HCT116 (cell line): ENCODE results near the gene SEC14L1. TPM values are rescaled to one million over a fixed set of nuclear protein-coding genes. Genes with fewer than 3 reads are reported as not detected.

Source experiments
- ATAC-seq: fragments of 200-7000 bp; cut with Tn5 transposase; 2 replicates; pipeline ENCODE4 v1.9.1; 2020; ENCODE audit warnings: mild to moderate bottlenecking, moderate library complexity
- BruUV-seq: library from RNA; stranded (reverse); fragments of 400-500 nt; replicated peaks from 2 replicates; lab custom pipeline; 2021; lab: Mats Ljungman, UMichigan
- CTCF ChIA-PET: fragments of 300-600 bp; sonication (Branson Sonifier 250); formaldehyde crosslinking; loops from one replicate; lab custom pipeline; 2021; ENCODE audit warnings: antibody characterized with exemption; lab: Charles Lee
- POLR2A ChIA-PET: fragments of 300-600, 350-600 bp; sonication (Branson Sonifier 250); formaldehyde crosslinking; loops from one replicate; lab custom pipeline; 2021; ENCODE audit warnings: antibody characterized with exemption; lab: Charles Lee
- RAD21 ChIA-PET, 2 experiments: fragments of 300-600 bp; sonication (Branson Sonifier 250); formaldehyde crosslinking; loops; one replicate each; lab custom pipeline; 2023; ENCODE audit warnings: low total read pairs in 2 of 2; ENCODE audit not compliant: uncharacterized antibody in 2 of 2, unreplicated experiment in 2 of 2, low non-redundant PET in 1 of 2; lab: Charles Lee
- DNase-seq: peaks from one replicate; pipeline ENCODE4 v3.0.0-alpha.2; 2010; ENCODE audit warnings: low read depth, low spot score
- H2AFZ ChIP-seq: fragments of 200-600 bp; shearing (Covaris generic), sonication (generic); 2 replicates; pipeline ENCODE4 v1.6.1; 2017; ENCODE audit warnings: low read depth, mixed run types, mixed read lengths, antibody characterized with exemption, low read length; ENCODE audit not compliant: poor library complexity, severe bottlenecking
- H3K27ac ChIP-seq: 2 replicates; pipeline ENCODE4 v1.5.1; 2012; ENCODE audit warnings: low read depth, low read length
- H3K27me3 ChIP-seq: fragments of 200-600 bp; sonication (generic); 2 replicates; pipeline ENCODE4 v1.6.1; 2016; ENCODE audit warnings: mixed run types, low read length, mixed read lengths; ENCODE audit not compliant: insufficient read depth
- H3K36me3 ChIP-seq, 2 experiments: fragments of 200-500 bp in 1 of 2; fragments of 200-600 bp in 1 of 2; sonication (Bioruptor generic) in 1 of 2; sonication (generic) in 1 of 2; 2 replicates each; pipeline versions ENCODE4 v1.5.1 to v1.6.1; 2014 to 2016; ENCODE audit warnings: low read length in 2 of 2, inconsistent platforms in 1 of 2, mixed read lengths in 1 of 2, mixed run types in 1 of 2; ENCODE audit not compliant: insufficient read depth in 2 of 2, control insufficient read depth in 1 of 2
- H3K4me1 ChIP-seq, 2 experiments: fragments of 200-600 bp in 1 of 2; sonication (generic) in 1 of 2; 2 replicates each; pipeline versions ENCODE4 v1.5.1 to v1.6.1; 2012 to 2017; ENCODE audit warnings: low read length in 2 of 2, inconsistent platforms in 1 of 2, mild to moderate bottlenecking in 1 of 2, mixed read lengths in 1 of 2, mixed run types in 1 of 2, moderate library complexity in 1 of 2; ENCODE audit not compliant: insufficient read depth in 2 of 2, control insufficient read depth in 1 of 2
- H3K4me2 ChIP-seq: fragments of 200-600 bp; sonication (generic); 2 replicates; pipeline ENCODE4 v1.6.1; 2017; ENCODE audit warnings: mixed run types, low read length, mixed read lengths
- H3K4me3 ChIP-seq, 2 experiments: fragments of 200-600 bp in 1 of 2; sonication (generic) in 1 of 2; replicated peaks in 1 of 2; 2 replicates each; pipeline ENCODE4 v1.5.1; 2011 to 2016; ENCODE audit warnings: low read length in 2 of 2, control low read depth in 1 of 2, low read depth in 1 of 2, mild to moderate bottlenecking in 1 of 2, mixed read lengths in 1 of 2, mixed run types in 1 of 2
- H3K79me2 ChIP-seq: fragments of 200-600 bp; sonication (generic); 2 replicates; pipeline ENCODE4 v1.6.1; 2017; ENCODE audit warnings: mild to moderate bottlenecking, mixed run types, low read length, moderate library complexity, mixed read lengths; ENCODE audit not compliant: insufficient read depth
- H3K9ac ChIP-seq: fragments of 200-600 bp; sonication (generic); 2 replicates; pipeline ENCODE4 v1.6.1; 2016; ENCODE audit warnings: low read length, mixed read lengths
- H3K9me2 ChIP-seq: fragments of 200-600 bp; sonication (generic), shearing (Covaris generic); 2 replicates; pipeline ENCODE4 v1.6.1; 2017; ENCODE audit warnings: mixed run types, mild to moderate bottlenecking, moderate library complexity; ENCODE audit not compliant: insufficient read depth
- H3K9me3 ChIP-seq, 2 experiments: fragments of 200-500 bp in 1 of 2; fragments of 200-600 bp in 1 of 2; sonication (Bioruptor generic) in 1 of 2; sonication (generic) in 1 of 2; 2 replicates each; pipeline ENCODE4 v1.6.1; 2014 to 2017; ENCODE audit warnings: low read length in 2 of 2, mixed read lengths in 2 of 2, inconsistent platforms in 1 of 2, low read depth in 1 of 2, mild to moderate bottlenecking in 1 of 2, mixed run types in 1 of 2, moderate library complexity in 1 of 2; ENCODE audit not compliant: control insufficient read depth in 1 of 2, insufficient read depth in 1 of 2
- H4K20me1 ChIP-seq: fragments of 200-600 bp; sonication (generic), shearing (Covaris generic); 2 replicates; pipeline ENCODE4 v1.6.1; 2017; ENCODE audit warnings: mixed run types, mild to moderate bottlenecking, moderate library complexity; ENCODE audit not compliant: insufficient read depth
- ATF3 ChIP-seq: IDR thresholded peaks from 2 replicates; pipeline ENCODE4 v1.6.1; 2012
- CEBPB ChIP-seq: IDR thresholded peaks from 2 replicates; pipeline ENCODE4 v1.6.1; 2012; ENCODE audit warnings: low read depth
- EGR1 ChIP-seq: IDR thresholded peaks from 2 replicates; pipeline ENCODE4 v1.6.1; 2012; ENCODE audit warnings: low read depth
- ELF1 ChIP-seq: IDR thresholded peaks from 2 replicates; pipeline ENCODE4 v1.6.1; 2012; ENCODE audit warnings: low read depth, borderline replicate concordance
- JUND ChIP-seq: IDR thresholded peaks from 2 replicates; pipeline ENCODE4 v1.6.1; 2012
- POLR2A ChIP-seq: IDR thresholded peaks from 2 replicates; pipeline ENCODE4 v1.7.0; 2011; ENCODE audit warnings: borderline replicate concordance; ENCODE audit not compliant: insufficient read depth, insufficient read length; ENCODE audit errors: extremely low read depth
- POLR2AphosphoS5 ChIP-seq: IDR thresholded peaks from 2 replicates; pipeline ENCODE4 v1.6.1; 2011; ENCODE audit warnings: mild to moderate bottlenecking, low read depth, low read length, moderate library complexity
- RAD21 ChIP-seq: IDR thresholded peaks from 2 replicates; pipeline ENCODE4 v1.6.1; 2012; ENCODE audit warnings: low read depth, mild to moderate bottlenecking
- REST ChIP-seq: IDR thresholded peaks from 2 replicates; pipeline ENCODE4 v1.6.1; 2012; ENCODE audit warnings: low read depth
- SIN3A ChIP-seq: IDR thresholded peaks from 2 replicates; pipeline ENCODE4 v1.6.1; 2012; ENCODE audit warnings: low read depth
- SRF ChIP-seq: IDR thresholded peaks from 2 replicates; pipeline ENCODE4 v1.6.1; 2012; ENCODE audit warnings: low read depth
- YY1 ChIP-seq: IDR thresholded peaks from 2 replicates; pipeline ENCODE4 v1.6.1; 2011; ENCODE audit warnings: low read length, low read depth, moderate library complexity, mild to moderate bottlenecking; ENCODE audit not compliant: insufficient replicate concordance; ENCODE audit errors: extremely low read depth
- ZNF274 ChIP-seq: fragments of 200-500 bp; sonication (Bioruptor generic); IDR thresholded peaks from 2 replicates; pipeline ENCODE4 v1.6.1; 2014; ENCODE audit warnings: mild to moderate bottlenecking, low read depth, low read length, inconsistent platforms
- intact Hi-C: fragments of 100-400 bp; cut with micrococcal nuclease; formaldehyde crosslinking; loops from 2 replicates; pipeline ENCODE4 v1.10.0; 2022
- total RNA-seq: library from RNA; stranded (reverse); gene quantifications from one replicate; pipeline ENCODE4 v1.2.1, GENCODE V29; 2021; ENCODE audit not compliant: unreplicated experiment

SEC14L1 gene
- total RNA-seq, 1 experiment from 2014 or later = 59.7 TPM

GRCh38 chr17:77210946-77211541, 70.3 kb downstream of the SEC14L1 start:
- RAD21 ChIA-PET = no interaction called here
- no peak for DNase-seq
- BruUV-seq = no TSS peak
- H3K9me3 ChIP-seq = no peaks in the 10 kb centered on the region
- no peaks in the 10 kb centered on the region for H3K9me2 ChIP-seq
- CTCF ChIA-PET = no interaction called here
- H3K27me3 ChIP-seq = no peaks in the 10 kb centered on the region
- intact Hi-C loops = no loop called here
- no peak overlapping the region for H2AFZ ChIP-seq
- POLR2A ChIA-PET = no interaction called here
- no peak for TF ChIP-seq SIN3A
- TF ChIP-seq REST = no peak
- TF ChIP-seq ATF3 = no peak
- no peak for TF ChIP-seq CEBPB
- TF ChIP-seq JUND = no peak
- TF ChIP-seq YY1 = no peak
- TF ChIP-seq ELF1 = no peak
- TF ChIP-seq SRF = no peak
- no peak for TF ChIP-seq POLR2AphosphoS5
- TF ChIP-seq EGR1 = no peak
- TF ChIP-seq POLR2A = no peak
- no peak for TF ChIP-seq RAD21
- TF ChIP-seq ZNF274 = no peak
- TF ChIP-seq, all 23 proteins: peak for 0
- no peak overlapping the region for H3K4me2 ChIP-seq
- H3K79me2 ChIP-seq = no peaks in the 10 kb centered on the region
- ATAC-seq = no peak
- no peaks in the 10 kb centered on the region for H3K4me1 ChIP-seq
- H3K27ac ChIP-seq = no peak overlapping the region
- no peak overlapping the region for H3K4me3 ChIP-seq
- no peaks in the 10 kb centered on the region for H4K20me1 ChIP-seq
- H3K36me3 ChIP-seq = peaks cover 31 to 51% of the 10 kb centered on the region in 2 experiments; a peak in 3 of 4 replicates
- H3K9ac ChIP-seq = no peak overlapping the region
